Measurements from ENCODE around the gene TRAF3.

GRCh38 chr14:102806447-102806846 lies 29.2 kb downstream of the TRAF3 start:
- TF ChIP-seq CTCF (IDR thresholded peaks at IDR 0.05), result no peak
- TF ChIP-seq POLR2A (IDR thresholded peaks at IDR 0.05), result no peak

All from thyroid gland (tissue), 4 donors.